Esophagus squamous epithelium (tissue), 5 donors: ENCODE measurements around the gene SPINK14. TPM values are rescaled to one million over a fixed set of nuclear protein-coding genes. Genes with fewer than 3 reads are reported as not detected.

Source experiments
- DNase-seq: peaks from one replicate; lab custom pipeline; 2025; lab: John Stamatoyannopoulos, UW
- H3K27ac ChIP-seq, 4 donors: fragments of 200-600 bp; sonication (generic); one replicate each; pipeline ENCODE4 v1.5.1; 2016 to 2019; ENCODE audit warnings: mild to moderate bottlenecking in 1 of 4
- H3K27me3 ChIP-seq, 4 donors: fragments of 200-600 bp; sonication (generic); 1 replicate in 3 of 4; 2 replicates in 1 of 4; pipeline versions ENCODE4 v1.5.1 to v1.6.0; 2017 to 2021; ENCODE audit warnings: antibody characterized with exemption in 1 of 4
- H3K36me3 ChIP-seq, 3 donors: fragments of 200-600 bp; sonication (generic); one replicate each; pipeline ENCODE4 v1.5.1; 2016 to 2019
- H3K4me1 ChIP-seq, 3 donors: fragments of 200-600 bp; sonication (generic); one replicate each; pipeline ENCODE4 v1.5.1; 2017 to 2019
- H3K4me3 ChIP-seq, 4 donors: fragments of 200-600 bp; sonication (generic); 1 replicate in 3 of 4; 2 replicates in 1 of 4; pipeline ENCODE4 v1.5.1; 2016 to 2019; ENCODE audit warnings: mild to moderate bottlenecking in 2 of 4, moderate library complexity in 1 of 4
- H3K9me3 ChIP-seq, 3 donors: fragments of 200-600 bp; sonication (generic); one replicate each; pipeline ENCODE4 v1.5.1; 2016 to 2019
- CTCF ChIP-seq, 6 experiments: fragments of 450-650 bp in 4 of 6; fragments of 200-600 bp in 2 of 6; sonication (generic) in 2 of 6; IDR thresholded peaks; one replicate each; pipeline ENCODE4 v1.5.1; 2016 to 2019; ENCODE audit warnings: antibody characterized with exemption in 6 of 6, mild to moderate bottlenecking in 4 of 6, moderate library complexity in 4 of 6
- POLR2A ChIP-seq, 4 donors: fragments of 450-650 bp; IDR thresholded peaks; one replicate each; pipeline ENCODE4 v1.6.1; 2017; ENCODE audit warnings: antibody characterized with exemption in 4 of 4, mild to moderate bottlenecking in 4 of 4, moderate library complexity in 3 of 4
- WGBS, 2 donors: methylation state at CpG; one replicate each; pipeline ENCODE4 v1.1.5; 2018; 5-methylcytosine and 5-hydroxymethylcytosine counted together
- intact Hi-C: fragments of 100-400 bp; cut with DNase I; formaldehyde crosslinking; loops from one replicate; pipeline ENCODE4 v1.15.0; 2022
- total RNA-seq, 4 donors: library from RNA; depleted of rRNA; stranded (reverse); fragments of >200 nt; gene quantifications; one replicate each; pipeline ENCODE4 v1.1.0, GENCODE V29; 2016
- donor health status: DM: yes; HTN: yes; CAD: no.

Gene SPINK14
- not detected for total RNA-seq

GRCh38 chr5:148168246-148168645 lies at the start of gene SPINK14:
TSS of gene SPINK14 (plus strand) at chr5:148168546. CDS start at chr5:148169733, 1,187 bp downstream.
- H3K36me3 ChIP-seq, result no peaks in the 10 kb centered on the region
- no peak for TF ChIP-seq CTCF (IDR thresholded peaks at IDR 0.05)
- 91 to 100% methylated on average over 1 of the region's 1 CpG for WGBS, 2 donors
- H3K27ac ChIP-seq, result no peak within 1 kb of the TSS
- DNase-seq, result no peak
- H3K27me3 ChIP-seq, result no peaks in the 10 kb centered on the region
- H3K9me3 ChIP-seq, result no peaks in the 10 kb centered on the region
- no peaks in the 10 kb centered on the region for H3K4me1 ChIP-seq
- intact Hi-C loops, result no loop called here
- H3K4me3 ChIP-seq, result no peak within 1 kb of the TSS

GRCh38 chr5:148120317-148120716 lies 48.0 kb upstream of the SPINK14 start:
- no peak overlapping the region for H3K27ac ChIP-seq
- 85 to 87% methylated on average over 3 of the region's 3 CpGs for WGBS, 2 donors
- peaks cover 0 to 15% (median 0%) of the 10 kb centered on the region in 3 donors for H3K4me1 ChIP-seq
- intact Hi-C loops, result no loop called here
- no peak overlapping the region for H3K4me3 ChIP-seq
- no peak for DNase-seq
- H3K27me3 ChIP-seq, result no peaks in the 10 kb centered on the region
- peaks cover 0 to 97% (median 0%) of the 10 kb centered on the region in 3 donors for H3K36me3 ChIP-seq
- TF ChIP-seq POLR2A (IDR thresholded peaks at IDR 0.05) (no peak), CTCF (IDR thresholded peaks at IDR 0.05) (no peak)
- H3K9me3 ChIP-seq, result no peaks in the 10 kb centered on the region

- H3K36me3 ChIP-seq, result peaks cover 0 to 98% (median 0%) of the 10 kb centered on the region in 3 donors
- H3K27ac ChIP-seq, result no peak overlapping the region
- no peaks in the 10 kb centered on the region for H3K9me3 ChIP-seq
- DNase-seq, result no peak
- H3K27me3 ChIP-seq, result no peaks in the 10 kb centered on the region
- H3K4me3 ChIP-seq, result no peak overlapping the region
- no peaks in the 10 kb centered on the region for H3K4me1 ChIP-seq
- no peak for TF ChIP-seq POLR2A (IDR thresholded peaks at IDR 0.05)
- peak in 1 of 6 experiments; percentile 18 for TF ChIP-seq CTCF (IDR thresholded peaks at IDR 0.05)
- 36 to 40% methylated on average over 3 of the region's 3 CpGs for WGBS, 2 donors
- intact Hi-C loops, result no loop called here
These were observed 42.7 kb upstream of the SPINK14 start for GRCh38 chr5:148125641-148126040.

- Histone ChIP-seq H3K27ac (no peak overlapping the region), H3K9me3 (no peaks in the 10 kb centered on the region), H3K27me3 (no peaks in the 10 kb centered on the region), H3K4me1 (no peaks in the 10 kb centered on the region), H3K36me3 (peaks cover 0 to 84% (median 0%) of the 10 kb centered on the region in 3 donors), H3K4me3 (no peak overlapping the region)
- no peak for TF ChIP-seq POLR2A (IDR thresholded peaks at IDR 0.05)
- no peak for TF ChIP-seq CTCF (IDR thresholded peaks at IDR 0.05)
- intact Hi-C loops, result no loop called here
- 78 to 93% methylated on average over 5 of the region's 5 CpGs for WGBS, 2 donors
- DNase-seq, result no peak
These were observed 33.0 kb upstream of the SPINK14 start for GRCh38 chr5:148135091-148136048.

- Histone ChIP-seq H3K27ac (no peak overlapping the region), H3K27me3 (no peaks in the 10 kb centered on the region), H3K4me3 (no peak overlapping the region), H3K4me1 (peaks cover 0 to 10% (median 0%) of the 10 kb centered on the region in 3 donors), H3K36me3 (peaks cover 0 to 29% (median 0%) of the 10 kb centered on the region in 3 donors), H3K9me3 (no peaks in the 10 kb centered on the region)
- WGBS, 2 donors, result 70 to 71% methylated on average over 3 of the region's 3 CpGs
- DNase-seq, result no peak
- no peak for TF ChIP-seq CTCF (IDR thresholded peaks at IDR 0.05)
- no peak for TF ChIP-seq POLR2A (IDR thresholded peaks at IDR 0.05)
- intact Hi-C loops, result no loop called here
These were observed 27.5 kb upstream of the SPINK14 start for GRCh38 chr5:148140846-148141245.
